Stomach (tissue), 9 donors: ENCODE results near the gene ABHD17C. TPM values are rescaled to one million over a fixed set of nuclear protein-coding genes. Genes with fewer than 3 reads are reported as not detected.

ENCODE experiments used
- DNase-seq, 2 donors: peaks; one replicate each; pipeline versions ENCODE4 v3.0.0 to v3.0.0-alpha.2; 2013 to 2019
- H3K27ac ChIP-seq, 5 donors: fragments of 200-600 bp in 4 of 5; sonication (generic) in 4 of 5; one replicate each; pipeline ENCODE4 v1.5.1; 2013 to 2019; ENCODE audit warnings: mild to moderate bottlenecking in 1 of 5, moderate library complexity in 1 of 5
- H3K27me3 ChIP-seq, 3 donors: fragments of 200-600 bp; sonication (generic); one replicate each; pipeline ENCODE4 v1.5.1; 2017 to 2019; ENCODE audit warnings: mixed run types in 1 of 3
- H3K36me3 ChIP-seq, 4 donors: fragments of 200-600 bp; sonication (generic); 1 replicate in 3 of 4; 2 replicates in 1 of 4; pipeline ENCODE4 v1.5.1; 2016 to 2019
- H3K4me1 ChIP-seq, 4 donors: fragments of 200-600 bp; sonication (generic); one replicate each; pipeline ENCODE4 v1.5.1; 2016 to 2019
- H3K4me3 ChIP-seq, 4 donors: fragments of 200-600 bp; sonication (generic) in 3 of 4; one replicate each; pipeline ENCODE4 v1.5.1; 2016 to 2019; ENCODE audit warnings: mild to moderate bottlenecking in 1 of 4
- H3K9me3 ChIP-seq, 4 donors: fragments of 200-600 bp; sonication (generic); one replicate each; pipeline ENCODE4 v1.5.1; 2016 to 2019
- CTCF ChIP-seq, 7 experiments: fragments of 450-650 bp in 4 of 7; fragments of 200-600 bp in 3 of 7; sonication (generic) in 3 of 7; IDR thresholded peaks; one replicate each; pipeline ENCODE4 v1.5.1; 2016 to 2019; ENCODE audit warnings: antibody characterized with exemption in 7 of 7, control low read depth in 2 of 7, mild to moderate bottlenecking in 1 of 7
- EP300 ChIP-seq: sonication (generic); formaldehyde crosslinking; IDR thresholded peaks from one replicate; pipeline ENCODE4 v1.6.1; 2017; ENCODE audit warnings: antibody characterized with exemption
- POLR2A ChIP-seq, 4 donors: fragments of 450-650 bp; IDR thresholded peaks; one replicate each; pipeline ENCODE4 v1.6.1; 2016; ENCODE audit warnings: antibody characterized with exemption in 4 of 4, control low read depth in 2 of 4, mild to moderate bottlenecking in 1 of 4, moderate library complexity in 1 of 4
- POLR2AphosphoS5 ChIP-seq, 3 donors: sonication (generic); formaldehyde crosslinking; IDR thresholded peaks; one replicate each; pipeline ENCODE4 v1.6.1; 2016; ENCODE audit warnings: antibody characterized with exemption in 3 of 3
- WGBS, 5 donors: extraction: QIAGEN DNeasy Blood & Tissue Kit in 3 of 5; methylation state at CpG; one replicate each; pipeline versions ENCODE4 v1.1.5 to v1.1.7; 2013 to 2018; 5-methylcytosine and 5-hydroxymethylcytosine counted together
- intact Hi-C: fragments of 100-400 bp; cut with DNase I; formaldehyde crosslinking; loops from one replicate; pipeline ENCODE4 v1.15.1; 2023; ENCODE audit warnings: low total_unique reads
- polyA plus RNA-seq, 3 donors: library from polyadenylated mRNA; stranded (reverse); fragments of 200-250 nt; gene quantifications; one replicate each; pipeline ENCODE4 v1.2.3, GENCODE V29; 2013
- total RNA-seq, 5 donors: library from RNA; depleted of rRNA; stranded (reverse); fragments of >200 nt; gene quantifications; one replicate each; pipeline versions ENCODE4 v1.1.0 to v1.2.3, GENCODE V29; 2014 to 2016
- donor health status: healthy with polysubstance abuse.
- donor health status: Bipolar disorder and iron deficiency.
- donor health status: healthy.

Gene ABHD17C
- total and polyA plus RNA-seq, 8 donors = 1.2 to 55.3 (median 21.1) TPM

DNA sequence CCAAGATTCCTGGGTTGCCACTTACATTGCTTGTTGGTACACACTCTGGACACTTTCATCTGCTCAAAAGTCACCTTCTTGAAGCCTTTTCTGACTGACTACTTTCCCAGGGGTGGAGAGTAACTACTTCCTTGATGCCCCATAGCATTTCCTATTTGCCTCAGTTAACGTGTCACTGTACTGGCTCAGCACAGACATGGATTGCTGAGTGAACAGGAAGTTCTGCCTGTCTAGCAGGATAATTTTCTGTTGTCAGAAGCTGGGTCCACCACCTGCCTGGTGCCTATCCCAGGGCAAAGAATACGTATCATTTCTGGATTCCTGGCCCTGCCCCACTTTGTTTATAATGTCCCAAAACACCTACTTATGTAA is 15.3 kb upstream of the ABHD17C start:
- intact Hi-C loops = no loop called here
- WGBS, 5 donors = 17 to 28% (median 19%) methylated on average over 2 of the region's 2 CpGs
- H3K9me3 ChIP-seq = no peaks in the 10 kb centered on the region
- TF ChIP-seq POLR2AphosphoS5 (IDR thresholded peaks at IDR 0.05) (no peak), EP300 (no peak), CTCF (IDR thresholded peaks at IDR 0.05) (no peak)
- H3K36me3 ChIP-seq = no peaks in the 10 kb centered on the region
- H3K4me1 ChIP-seq = no peaks in the 10 kb centered on the region
- no peak overlapping the region for H3K4me3 ChIP-seq
- peak in 1 of 2 donors; percentile 41 for DNase-seq
- peaks cover 0 to 5% (median 0%) of the 10 kb centered on the region in 3 donors for H3K27me3 ChIP-seq
- no peak overlapping the region for H3K27ac ChIP-seq

DNA sequence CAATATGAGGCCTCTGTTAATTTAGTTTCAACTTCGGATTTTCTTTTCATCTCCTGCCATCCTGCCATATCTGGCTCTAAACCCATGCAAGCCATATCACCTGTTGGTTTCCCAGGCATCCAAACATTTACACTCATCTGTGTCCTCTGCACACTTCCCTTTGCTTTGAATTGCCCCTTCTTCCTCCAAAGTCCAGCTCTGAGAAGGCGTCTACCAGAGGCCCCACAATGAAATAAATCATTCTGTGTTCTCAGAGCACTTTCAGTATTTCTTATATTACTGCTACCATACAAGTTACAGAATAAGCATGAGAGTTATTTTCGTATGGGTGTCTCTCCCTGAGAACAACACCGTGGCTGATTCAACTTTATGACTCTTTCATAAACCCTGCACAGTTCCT is 12.9 kb upstream of the ABHD17C start:
- peak in 1 of 2 donors; percentile 30 for DNase-seq
- Histone ChIP-seq H3K9me3 (no peaks in the 10 kb centered on the region), H3K27ac (no peak overlapping the region), H3K4me1 (no peaks in the 10 kb centered on the region), H3K27me3 (peaks cover 0 to 5% (median 0%) of the 10 kb centered on the region in 3 donors), H3K36me3 (no peaks in the 10 kb centered on the region), H3K4me3 (no peak overlapping the region)
- TF ChIP-seq EP300 (no peak), CTCF (IDR thresholded peaks at IDR 0.05) (no peak), POLR2AphosphoS5 (IDR thresholded peaks at IDR 0.05) (no peak), POLR2A (IDR thresholded peaks at IDR 0.05) (no peak)
- 67 to 77% (median 71%) methylated on average over 4 of the region's 4 CpGs for WGBS, 5 donors
- intact Hi-C loops = no loop called here

DNA sequence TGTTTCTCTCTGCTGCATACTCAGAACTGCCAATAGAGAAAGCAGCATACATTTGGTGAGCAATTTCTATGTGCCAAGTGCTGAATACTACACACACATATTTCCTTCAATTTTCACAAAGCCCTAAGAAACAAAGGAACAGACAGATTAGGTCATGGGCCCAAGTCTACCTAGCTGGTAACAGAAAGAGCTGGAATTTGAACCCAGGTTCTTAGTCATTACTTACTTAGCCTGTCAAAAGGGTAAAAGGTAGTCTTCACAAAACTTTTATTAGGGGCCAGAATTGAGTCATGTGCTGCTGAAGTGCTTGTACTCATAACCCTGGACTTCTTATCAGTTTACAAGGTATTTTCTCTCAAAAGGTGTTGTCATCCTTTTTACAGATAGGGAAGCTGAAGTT is 10.4 kb upstream of the ABHD17C start:
- intact Hi-C loops = no loop called here
- peak in 1 of 2 donors; percentile 41 for DNase-seq
- H3K4me3 ChIP-seq = no peak overlapping the region
- no peaks in the 10 kb centered on the region for H3K9me3 ChIP-seq
- no peak overlapping the region for H3K27ac ChIP-seq
- TF ChIP-seq CTCF (IDR thresholded peaks at IDR 0.05) (no peak), POLR2A (IDR thresholded peaks at IDR 0.05) (no peak), EP300 (no peak), POLR2AphosphoS5 (IDR thresholded peaks at IDR 0.05) (no peak)
- H3K27me3 ChIP-seq = no peaks in the 10 kb centered on the region
- H3K4me1 ChIP-seq = no peaks in the 10 kb centered on the region
- no peaks in the 10 kb centered on the region for H3K36me3 ChIP-seq

- no peaks in the 10 kb centered on the region for H3K4me1 ChIP-seq
- intact Hi-C loops = no loop called here
- H3K27ac ChIP-seq = no peak overlapping the region
- TF ChIP-seq CTCF (IDR thresholded peaks at IDR 0.05) = no peak
- TF ChIP-seq POLR2AphosphoS5 (IDR thresholded peaks at IDR 0.05) = no peak
- TF ChIP-seq POLR2A (IDR thresholded peaks at IDR 0.05) = no peak
- TF ChIP-seq EP300 = no peak
- 89 to 96% (median 94%) methylated on average over 1 of the region's 1 CpG for WGBS, 5 donors
- DNase-seq = no peak
- H3K9me3 ChIP-seq = no peaks in the 10 kb centered on the region
- no peaks in the 10 kb centered on the region for H3K36me3 ChIP-seq
- no peaks in the 10 kb centered on the region for H3K27me3 ChIP-seq
- H3K4me3 ChIP-seq = no peak overlapping the region
Measured at GRCh38 chr15:80685628-80686027, 9.5 kb upstream of the ABHD17C start.

GRCh38 chr15:80689294-80689693 is 5.8 kb upstream of the ABHD17C start:
- Histone ChIP-seq H3K27me3 (no peaks in the 10 kb centered on the region), H3K9me3 (no peaks in the 10 kb centered on the region), H3K4me1 (peaks cover 5 to 10% (median 7%) of the 10 kb centered on the region in 4 donors), H3K4me3 (no peak overlapping the region), H3K27ac (no peak overlapping the region), H3K36me3 (no peaks in the 10 kb centered on the region)
- intact Hi-C loops = no loop called here
- TF ChIP-seq POLR2AphosphoS5 (IDR thresholded peaks at IDR 0.05) (no peak), EP300 (no peak), CTCF (IDR thresholded peaks at IDR 0.05) (no peak), POLR2A (IDR thresholded peaks at IDR 0.05) (no peak)
- DNase-seq = no peak
